NCI-H524 (cell line): ENCODE data around the gene MUC4.

Experiments used
- DNase-seq, 2 experiments: peaks; one replicate each; lab custom pipeline; 2025; lab: John Stamatoyannopoulos, UW

Gene MUC4

GRCh38 chr3:195699860-195700259 lies 111.9 kb downstream of the MUC4 start:
- DNase-seq, result no peak

GRCh38 chr3:195699388-195699771 lies 112.3 kb downstream of the MUC4 start:
- no peak for DNase-seq

- no peak for DNase-seq
Measured at GRCh38 chr3:195698647-195699387, 112.9 kb downstream of the MUC4 start.

GRCh38 chr3:195698325-195698646 lies 113.4 kb downstream of the MUC4 start:
- no peak for DNase-seq

GRCh38 chr3:195697582-195698324 lies 114.0 kb downstream of the MUC4 start:
- no peak for DNase-seq
